Measurements from ENCODE around the gene PAPSS1.

Gene PAPSS1

DNA sequence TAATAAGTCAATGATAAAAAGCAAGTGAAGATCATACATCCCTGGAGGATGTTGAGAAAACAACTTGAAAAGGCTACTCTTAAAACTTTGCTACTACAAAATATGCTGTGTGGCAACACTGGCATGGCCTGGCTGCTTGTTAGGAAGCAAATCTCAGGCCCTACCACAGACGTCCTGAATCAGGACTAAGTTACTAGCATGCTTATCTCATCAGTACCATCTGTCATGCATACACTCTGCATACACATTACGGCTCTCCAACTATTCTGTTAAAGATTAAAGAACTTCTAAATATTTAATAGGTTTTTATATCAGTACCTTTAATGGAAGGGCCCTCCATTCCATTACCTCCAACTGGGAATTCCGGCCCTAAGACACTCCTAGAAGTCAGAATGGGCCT, 8.2 kb downstream of the PAPSS1 start:
- no peak for DNase-seq
- peaks cover 47% of the 10 kb centered on the region for H3K36me3 ChIP-seq
- TF ChIP-seq, protein P1, sequence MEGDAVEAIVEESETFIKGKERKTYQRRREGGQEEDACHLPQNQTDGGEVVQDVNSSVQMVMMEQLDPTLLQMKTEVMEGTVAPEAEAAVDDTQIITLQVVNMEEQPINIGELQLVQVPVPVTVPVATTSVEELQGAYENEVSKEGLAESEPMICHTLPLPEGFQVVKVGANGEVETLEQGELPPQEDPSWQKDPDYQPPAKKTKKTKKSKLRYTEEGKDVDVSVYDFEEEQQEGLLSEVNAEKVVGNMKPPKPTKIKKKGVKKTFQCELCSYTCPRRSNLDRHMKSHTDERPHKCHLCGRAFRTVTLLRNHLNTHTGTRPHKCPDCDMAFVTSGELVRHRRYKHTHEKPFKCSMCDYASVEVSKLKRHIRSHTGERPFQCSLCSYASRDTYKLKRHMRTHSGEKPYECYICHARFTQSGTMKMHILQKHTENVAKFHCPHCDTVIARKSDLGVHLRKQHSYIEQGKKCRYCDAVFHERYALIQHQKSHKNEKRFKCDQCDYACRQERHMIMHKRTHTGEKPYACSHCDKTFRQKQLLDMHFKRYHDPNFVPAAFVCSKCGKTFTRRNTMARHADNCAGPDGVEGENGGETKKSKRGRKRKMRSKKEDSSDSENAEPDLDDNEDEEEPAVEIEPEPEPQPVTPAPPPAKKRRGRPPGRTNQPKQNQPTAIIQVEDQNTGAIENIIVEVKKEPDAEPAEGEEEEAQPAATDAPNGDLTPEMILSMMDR (IDR thresholded peaks at IDR 0.05; ENCODE audit: low read depth, low read length), result no peak
- H3K9me3 ChIP-seq (ENCODE audit: severe bottlenecking), result peaks cover 4% of the 10 kb centered on the region
- no peak overlapping the region for H3K4me3 ChIP-seq (ENCODE audit: low read depth, low read length)
- H3K27me3 ChIP-seq (ENCODE audit: insufficient read depth, low read depth, severe bottlenecking), result no peaks in the 10 kb centered on the region
- H3K27ac ChIP-seq, result peak overlapping the region; percentile 51

DNA sequence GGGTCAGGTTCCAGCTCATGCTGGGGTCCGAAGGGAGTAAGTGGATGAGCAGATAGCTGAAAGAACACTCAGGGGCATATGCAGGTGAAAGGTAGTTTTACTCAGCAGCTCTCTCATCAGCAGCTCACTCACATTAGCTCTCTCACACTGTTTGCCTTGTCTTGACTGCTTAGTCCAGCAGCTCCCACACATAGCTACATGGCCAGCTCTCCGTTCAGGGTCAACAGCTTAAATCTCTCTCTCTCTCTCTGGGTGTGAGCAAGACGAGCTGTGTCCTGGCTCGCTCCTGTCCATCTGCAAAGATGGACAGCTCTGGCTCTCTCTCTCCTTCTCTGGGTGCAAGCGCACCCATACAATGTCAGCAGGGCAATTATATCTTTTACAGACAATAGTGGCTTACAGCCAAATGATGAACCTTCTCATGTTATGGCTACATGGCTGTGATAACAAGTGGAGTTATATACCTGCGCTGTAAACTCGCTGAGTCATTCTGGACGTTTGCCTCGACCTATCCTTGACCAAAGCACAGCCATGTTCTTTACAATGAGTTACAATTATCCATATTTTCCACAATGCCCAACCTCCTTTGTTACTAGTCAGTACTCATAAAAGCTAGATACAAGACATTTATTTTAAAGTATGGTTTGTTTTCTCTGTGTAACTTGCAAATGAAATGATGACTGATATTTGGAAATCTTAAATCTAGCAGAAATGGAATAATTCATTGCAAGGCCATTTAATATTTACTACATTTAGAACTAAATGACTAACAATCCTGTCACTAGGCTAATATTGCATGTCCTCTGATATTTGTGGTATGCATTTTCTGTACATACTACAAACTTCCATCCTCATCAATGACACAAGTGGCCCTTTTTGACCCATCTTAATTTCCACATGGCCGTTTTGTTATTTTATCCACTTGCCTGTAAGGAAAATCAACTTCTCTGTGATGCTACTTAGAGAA, 9.3 kb downstream of the PAPSS1 start:
- Histone ChIP-seq H3K27ac (peak overlapping the region; percentile 17; the same call in 1 of the 2 replicates), H3K27me3 (ENCODE audit: insufficient read depth, low read depth, severe bottlenecking) (no peaks in the 10 kb centered on the region), H3K36me3 (peaks cover 57% of the 10 kb centered on the region), H3K4me3 (ENCODE audit: low read depth, low read length) (no peak overlapping the region), H3K9me3 (ENCODE audit: severe bottlenecking) (peaks cover 13% of the 10 kb centered on the region)
- TF ChIP-seq, protein P1 (IDR thresholded peaks at IDR 0.05; ENCODE audit: low read depth, low read length), result no peak
- DNase-seq, result no peak

GRCh38 chr4:107709916-107710315, 10.1 kb downstream of the PAPSS1 start:
- Histone ChIP-seq H3K9me3 (ENCODE audit: severe bottlenecking) (peaks cover 20% of the 10 kb centered on the region), H3K36me3 (peaks cover 61% of the 10 kb centered on the region), H3K4me3 (ENCODE audit: low read depth, low read length) (no peak overlapping the region), H3K27me3 (ENCODE audit: insufficient read depth, low read depth, severe bottlenecking) (no peaks in the 10 kb centered on the region), H3K27ac (no peak overlapping the region)
- TF ChIP-seq, protein P1 (IDR thresholded peaks at IDR 0.05; ENCODE audit: low read depth, low read length), result no peak
- DNase-seq, result no peak

- H3K9me3 ChIP-seq (ENCODE audit: severe bottlenecking), result peaks cover 20% of the 10 kb centered on the region
- H3K4me3 ChIP-seq (ENCODE audit: low read depth, low read length), result no peak overlapping the region
- no peak for DNase-seq
- H3K36me3 ChIP-seq, result peaks cover 62% of the 10 kb centered on the region
- TF ChIP-seq, protein P1 (IDR thresholded peaks at IDR 0.05; ENCODE audit: low read depth, low read length), result no peak
- H3K27me3 ChIP-seq (ENCODE audit: insufficient read depth, low read depth, severe bottlenecking), result no peaks in the 10 kb centered on the region
- H3K27ac ChIP-seq, result no peak overlapping the region
Observed at GRCh38 chr4:107708225-107708624, 11.8 kb downstream of the PAPSS1 start.

DNA sequence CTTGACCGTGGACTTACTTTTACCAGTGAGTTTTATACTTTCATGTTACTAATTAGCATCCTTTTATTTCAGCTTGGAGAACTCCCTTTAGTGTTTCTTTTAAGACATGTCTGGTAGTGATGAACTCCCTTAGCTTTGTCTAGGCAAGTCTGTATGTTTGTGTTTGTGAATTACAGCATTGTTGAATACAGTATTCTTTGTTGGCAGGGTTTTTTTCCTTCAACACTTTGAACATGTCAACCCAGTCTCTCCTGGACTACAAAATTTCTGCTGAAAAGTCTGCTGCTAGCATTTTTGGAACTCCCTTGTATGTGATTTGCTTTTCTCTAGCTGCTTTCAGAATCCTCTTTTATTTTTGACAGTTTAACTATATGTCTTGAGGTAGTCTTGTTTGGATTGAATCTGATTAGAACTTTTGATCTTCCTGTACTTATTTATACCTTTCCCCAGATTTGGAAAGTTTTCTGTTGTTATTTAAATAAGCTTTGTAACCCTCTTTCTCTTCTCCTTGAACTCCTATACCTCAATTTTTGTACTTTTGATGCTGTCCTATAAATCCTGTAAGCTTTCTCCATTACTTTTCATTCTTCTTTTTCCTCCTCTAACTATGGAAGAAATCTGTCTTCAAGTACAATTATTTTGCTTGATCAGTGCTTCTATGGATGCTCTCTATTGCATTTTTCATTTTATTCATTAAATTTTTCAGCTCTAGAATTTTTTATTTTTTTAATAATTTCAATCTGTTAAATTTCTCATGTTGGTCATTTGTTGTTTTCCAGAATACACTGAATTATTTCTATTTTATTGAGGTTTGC, 14.1 kb downstream of the PAPSS1 start:
- Histone ChIP-seq H3K4me3 (ENCODE audit: low read depth, low read length) (no peak overlapping the region), H3K36me3 (peaks cover 53% of the 10 kb centered on the region), H3K27me3 (ENCODE audit: insufficient read depth, low read depth, severe bottlenecking) (no peaks in the 10 kb centered on the region), H3K27ac (no peak overlapping the region), H3K9me3 (ENCODE audit: severe bottlenecking) (peaks cover 20% of the 10 kb centered on the region)
- DNase-seq, result no peak
- TF ChIP-seq, protein P1 (IDR thresholded peaks at IDR 0.05; ENCODE audit: low read depth, low read length), result no peak

Measured in WERI-Rb-1 (cell line).